HepG2 (cell line): ENCODE measurements around the gene HSF2BP. TPM values are rescaled to one million over a fixed set of nuclear protein-coding genes. Genes with fewer than 3 reads are reported as not detected.

Experiments
- AKNA ChIP-seq: sonication (generic); formaldehyde crosslinking; IDR thresholded peaks from 2 replicates; pipeline ENCODE4 v1.4.0; 2020; ENCODE audit warnings: missing genetic modification reagents, borderline replicate concordance
- DNMT1 ChIP-seq: sonication (generic); formaldehyde crosslinking; IDR thresholded peaks from 2 replicates; pipeline ENCODE4 v1.5.1; 2020; ENCODE audit warnings: mild to moderate bottlenecking, missing genetic modification reagents
- EP300 ChIP-seq, 3 experiments: sonication (generic) in 1 of 3; formaldehyde crosslinking in 1 of 3; IDR thresholded peaks; 2 replicates each; pipeline versions ENCODE4 v1.5.1 to v1.6.1; 2011 to 2020; ENCODE audit warnings: low read depth in 2 of 3, low read length in 2 of 3, borderline replicate concordance in 1 of 3, improper control_type of control experiment in 1 of 3, mild to moderate bottlenecking in 1 of 3, missing genetic modification reagents in 1 of 3, moderate library complexity in 1 of 3
- HHEX ChIP-seq: IDR thresholded peaks from 2 replicates; pipeline ENCODE4 v1.6.1; 2016; ENCODE audit warnings: control low read depth
- HIVEP1 ChIP-seq: sonication (generic); formaldehyde crosslinking; IDR thresholded peaks from 2 replicates; pipeline ENCODE4 v1.4.0; 2020; ENCODE audit warnings: mild to moderate bottlenecking, missing genetic modification reagents
- JUNB ChIP-seq: sonication (generic); formaldehyde crosslinking; IDR thresholded peaks from 2 replicates; pipeline ENCODE4 v1.8.0; 2022; ENCODE audit warnings: missing genetic modification reagents, mild to moderate bottlenecking, borderline replicate concordance
- SOX13 ChIP-seq, 3 experiments: fragments of 450-650 bp in 1 of 3; sonication (generic) in 1 of 3; formaldehyde crosslinking in 1 of 3; IDR thresholded peaks in 2 of 3; conservative IDR thresholded peaks in 1 of 3; 2 replicates each; pipeline versions ENCODE4 v1.5.0 to v1.6.1; 2016 to 2020; ENCODE audit warnings: antibody characterized with exemption in 1 of 3, mild to moderate bottlenecking in 1 of 3, missing compliant biosample characterization in 1 of 3, missing genetic modification reagents in 1 of 3, moderate library complexity in 1 of 3
- SP140L ChIP-seq: sonication (generic); formaldehyde crosslinking; IDR thresholded peaks from 2 replicates; pipeline ENCODE4 v1.4.0; 2020; ENCODE audit warnings: missing genetic modification reagents, borderline replicate concordance
- TEAD3 ChIP-seq: optimal IDR thresholded peaks from 2 replicates; pipeline ENCODE3; 2016; ENCODE audit warnings: borderline replicate concordance
- TFE3 ChIP-seq: IDR thresholded peaks from 2 replicates; pipeline ENCODE4 v1.6.1; 2016
- ZBTB37 ChIP-seq: sonication (generic); formaldehyde crosslinking; IDR thresholded peaks from 2 replicates; pipeline ENCODE4 v1.4.0; 2020; ENCODE audit warnings: mild to moderate bottlenecking, missing genetic modification reagents
- ZNF142 ChIP-seq: sonication (generic); formaldehyde crosslinking; IDR thresholded peaks from 2 replicates; pipeline ENCODE4 v1.4.0; 2020; ENCODE audit warnings: missing genetic modification reagents
- ZNF543 ChIP-seq: sonication (generic); formaldehyde crosslinking; IDR thresholded peaks from 2 replicates; pipeline ENCODE4 v1.4.0; 2020; ENCODE audit warnings: mild to moderate bottlenecking, missing genetic modification reagents
- ZNF776 ChIP-seq: sonication (generic); formaldehyde crosslinking; IDR thresholded peaks from 2 replicates; pipeline ENCODE4 v1.4.0; 2020; ENCODE audit warnings: mild to moderate bottlenecking, missing genetic modification reagents
- ZNF792 ChIP-seq: IDR thresholded peaks from 2 replicates; pipeline ENCODE4 v1.6.1; 2016
- polyA plus RNA-seq, 8 experiments: library from polyadenylated mRNA; depleted of rRNA in 3 of 8; stranded (reverse) in 7 of 8; unstranded in 1 of 8; fragments of >200 nt; fragmentation: Illumina TruSeq in 4 of 8; extraction: Trizol in 4 of 8; gene quantifications; 2 replicates each; pipeline versions ENCODE4 v1.2.1 to v1.2.3, GENCODE V29; 2011 to 2016; ENCODE audit warnings: low read depth in 4 of 8, missing spikeins in 1 of 8, mixed read lengths in 1 of 8; ENCODE audit not compliant: insufficient read depth in 1 of 8
- total RNA-seq, 5 experiments: library from RNA; depleted of rRNA; stranded (reverse); fragments of >200 nt; fragmentation: Illumina TruSeq; extraction: Trizol; gene quantifications; 2 replicates each; pipeline ENCODE4 v1.2.3, GENCODE V29; 2016; ENCODE audit warnings: low read depth in 1 of 5

HSF2BP gene
- total and polyA plus RNA-seq, 2 of the 13 experiments (the other 11 are each of a cell fraction or from before 2014, with no cell fraction given) = 0.67 to 2.2 TPM

GRCh38 chr21:43590194-43590593 lies 69.1 kb downstream of the HSF2BP start (continued):
- TF ChIP-seq EP300 (IDR thresholded peaks at IDR 0.05; ENCODE audit: low read depth in 2 of 2, low read length in 2 of 2) (peak in 1 of 2 experiments; percentile 77; a peak in 2 of 4 replicates), EP300 (CRISPR knock-in tag; IDR thresholded peaks at IDR 0.05; ENCODE audit: borderline replicate concordance) (peak; percentile 29; the same call in 1 of the 2 replicates), TEAD3 (CRISPR knock-in tag) (peak; percentile 62), ZNF142 (CRISPR knock-in tag) (no peak), HHEX (CRISPR knock-in tag) (no peak), AKNA (no peak), HIVEP1 (CRISPR knock-in tag) (no peak), TFE3 (CRISPR knock-in tag) (peak; percentile 50; the same call in 1 of the 2 replicates), ZNF776 (CRISPR knock-in tag) (no peak), SOX13 (IDR thresholded peaks at IDR 0.05) (no peak), SOX13 (CRISPR knock-in tag; conservative IDR thresholded peaks at IDR 0.05 in 1 of 2, IDR thresholded peaks at IDR 0.05 in 1 of 2) (peak in 1 of 2 experiments; percentile 88; a peak in 2 of 4 replicates), DNMT1 (CRISPR knock-in tag) (no peak), ZNF543 (no peak), ZBTB37 (CRISPR knock-in tag) (no peak), SP140L (CRISPR knock-in tag) (no peak), JUNB (no peak), ZNF792 (peak; percentile 45; the same call in 1 of the 2 replicates)
